Transverse colon (tissue), 4 donors: ENCODE results near the gene STMN3. TPM values are rescaled to one million over a fixed set of nuclear protein-coding genes. Genes with fewer than 3 reads are reported as not detected.
A peak's percentile ranks its signal among the peaks of the same experiment; 100 is the strongest.

Source experiments
- DNase-seq: peaks from one replicate; pipeline ENCODE4 v3.0.0-alpha.2; 2019
- H3K27ac ChIP-seq, 4 donors: fragments of 200-600 bp; sonication (generic); 2 replicates each; pipeline ENCODE4 v1.5.1; 2016 to 2018; ENCODE audit warnings: inconsistent platforms in 4 of 4
- H3K27me3 ChIP-seq: fragments of 200-600 bp; sonication (generic); 2 replicates; pipeline ENCODE4 v1.5.1; 2017; ENCODE audit warnings: inconsistent platforms
- H3K36me3 ChIP-seq, 4 donors: fragments of 200-600 bp; sonication (generic); 2 replicates each; pipeline ENCODE4 v1.5.1; 2017 to 2019; ENCODE audit warnings: inconsistent platforms in 4 of 4
- H3K4me1 ChIP-seq, 4 donors: fragments of 200-600 bp; sonication (generic); 2 replicates each; pipeline ENCODE4 v1.5.1; 2017 to 2020; ENCODE audit warnings: inconsistent platforms in 4 of 4
- H3K4me3 ChIP-seq, 4 donors: fragments of 200-600 bp; sonication (generic); 1 replicate in 1 of 4; 2 replicates in 3 of 4; pipeline versions ENCODE4 v1.5.1 to v1.6.1; 2017 to 2019; ENCODE audit warnings: inconsistent platforms in 4 of 4
- H3K9me3 ChIP-seq, 2 donors: fragments of 200-600 bp; sonication (generic); 2 replicates each; pipeline ENCODE4 v1.5.1; 2017 to 2019; ENCODE audit warnings: inconsistent platforms in 2 of 2
- EP300 ChIP-seq: sonication (generic); formaldehyde crosslinking; IDR thresholded peaks from one replicate; pipeline ENCODE4 v1.6.1; 2017; ENCODE audit warnings: antibody characterized with exemption, low read depth
- POLR2A ChIP-seq: fragments of 450-650 bp; IDR thresholded peaks from one replicate; pipeline ENCODE4 v1.6.1; 2016; ENCODE audit warnings: antibody characterized with exemption, mild to moderate bottlenecking, moderate library complexity
- POLR2AphosphoS5 ChIP-seq, 3 donors: sonication (generic); formaldehyde crosslinking; IDR thresholded peaks; one replicate each; pipeline ENCODE4 v1.6.1; 2016; ENCODE audit warnings: antibody characterized with exemption in 3 of 3
- WGBS, 2 donors: methylation state at CpG; one replicate each; pipeline ENCODE4 v1.1.5; 2018; ENCODE audit warnings: low coverage in 1 of 2; 5-methylcytosine and 5-hydroxymethylcytosine counted together
- in situ Hi-C, 4 donors: fragments of 200-750 bp; cut with MboI; loops; one replicate each; pipeline versions ENCODE4 v1.15.0 to v1.15.1; 2017; ENCODE audit warnings: low sequenced_read_pairs in 3 of 4, low pct_ligation_motif_present in 1 of 4, low pct_unique_long_range_greater_than_20kb in 1 of 4
- intact Hi-C: fragments of 100-400 bp; cut with DNase I; formaldehyde crosslinking; loops from one replicate; pipeline ENCODE4 v1.15.1; 2023; ENCODE audit warnings: low total_unique reads
- total RNA-seq, 4 donors: library from RNA; depleted of rRNA; stranded (reverse); fragments of >200 nt; gene quantifications; one replicate each; pipeline ENCODE4 v1.1.0, GENCODE V29; 2016
- TF ChIP-seq, protein P1 (sequence below), 5 experiments: fragments of 200-600 bp in 3 of 5; fragments of 450-650 bp in 2 of 5; sonication (generic) in 3 of 5; IDR thresholded peaks; 1 replicate in 2 of 5; 2 replicates in 3 of 5; pipeline ENCODE4 v1.5.1; 2016 to 2017; ENCODE audit warnings: antibody characterized with exemption in 5 of 5, inconsistent platforms in 3 of 5, mild to moderate bottlenecking in 2 of 5, moderate library complexity in 1 of 5

STMN3 gene
- total RNA-seq, 4 donors from 2014 or later, result 0.75 to 7.1 (median 4.4) TPM

DNA sequence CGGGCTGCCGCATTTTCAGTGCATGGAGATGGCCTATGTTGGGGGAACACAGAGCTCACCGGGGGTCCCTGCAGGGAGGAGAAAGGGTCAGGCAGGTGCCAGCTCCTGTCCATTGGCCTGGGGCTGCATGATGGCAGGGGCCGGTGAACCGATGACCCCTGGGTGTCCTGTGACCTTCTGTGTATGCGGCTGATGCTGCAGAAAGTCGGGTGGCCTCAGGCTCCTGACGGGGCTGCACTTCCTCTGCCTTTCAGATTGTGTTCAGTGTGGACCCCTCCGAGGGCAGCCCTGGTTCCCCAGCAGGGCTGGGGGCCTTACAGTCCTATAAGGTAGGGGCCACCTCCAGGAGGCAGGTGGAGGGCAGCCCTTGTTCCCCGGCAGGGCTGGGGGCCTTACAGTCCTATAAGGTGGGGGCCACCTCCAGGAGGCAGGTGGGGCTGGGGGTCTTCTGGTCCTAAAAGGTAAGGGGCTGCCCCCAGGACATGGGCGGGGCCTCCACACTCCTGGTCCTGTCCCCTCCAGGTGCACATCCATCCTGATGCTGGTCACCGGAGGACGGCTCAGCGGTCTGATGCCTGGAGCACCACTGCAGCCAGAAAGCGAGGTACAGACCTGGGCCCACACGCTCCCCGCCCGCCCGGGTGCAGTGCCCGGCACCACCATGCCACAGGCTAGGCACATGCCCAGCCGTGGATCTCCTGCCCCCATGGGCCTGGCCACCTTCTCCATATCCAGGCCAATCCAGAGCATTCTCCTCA, 32.2 kb upstream of the STMN3 start:
- Histone ChIP-seq H3K4me1 (peaks cover 16 to 45% (median 44%) of the 10 kb centered on the region in 4 donors), H3K36me3 (no peaks in the 10 kb centered on the region), H3K27ac (peak overlapping the region; percentile 53 to 80 (median 72)), H3K9me3 (no peaks in the 10 kb centered on the region), H3K4me3 (no peak overlapping the region), H3K27me3 (no peaks in the 10 kb centered on the region)
- WGBS, 2 donors, result 84 to 92% methylated on average over 9 to 19 of the region's 21 CpGs
- in situ Hi-C loops (no loop called here), intact Hi-C loops (no loop called here)
- no peak for DNase-seq
- no peak for TF ChIP-seq POLR2AphosphoS5 (IDR thresholded peaks at IDR 0.05)
- no peak for TF ChIP-seq EP300
- no peak for TF ChIP-seq POLR2A
- TF ChIP-seq, protein P1, sequence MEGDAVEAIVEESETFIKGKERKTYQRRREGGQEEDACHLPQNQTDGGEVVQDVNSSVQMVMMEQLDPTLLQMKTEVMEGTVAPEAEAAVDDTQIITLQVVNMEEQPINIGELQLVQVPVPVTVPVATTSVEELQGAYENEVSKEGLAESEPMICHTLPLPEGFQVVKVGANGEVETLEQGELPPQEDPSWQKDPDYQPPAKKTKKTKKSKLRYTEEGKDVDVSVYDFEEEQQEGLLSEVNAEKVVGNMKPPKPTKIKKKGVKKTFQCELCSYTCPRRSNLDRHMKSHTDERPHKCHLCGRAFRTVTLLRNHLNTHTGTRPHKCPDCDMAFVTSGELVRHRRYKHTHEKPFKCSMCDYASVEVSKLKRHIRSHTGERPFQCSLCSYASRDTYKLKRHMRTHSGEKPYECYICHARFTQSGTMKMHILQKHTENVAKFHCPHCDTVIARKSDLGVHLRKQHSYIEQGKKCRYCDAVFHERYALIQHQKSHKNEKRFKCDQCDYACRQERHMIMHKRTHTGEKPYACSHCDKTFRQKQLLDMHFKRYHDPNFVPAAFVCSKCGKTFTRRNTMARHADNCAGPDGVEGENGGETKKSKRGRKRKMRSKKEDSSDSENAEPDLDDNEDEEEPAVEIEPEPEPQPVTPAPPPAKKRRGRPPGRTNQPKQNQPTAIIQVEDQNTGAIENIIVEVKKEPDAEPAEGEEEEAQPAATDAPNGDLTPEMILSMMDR (IDR thresholded peaks at IDR 0.05), result no peak

DNA sequence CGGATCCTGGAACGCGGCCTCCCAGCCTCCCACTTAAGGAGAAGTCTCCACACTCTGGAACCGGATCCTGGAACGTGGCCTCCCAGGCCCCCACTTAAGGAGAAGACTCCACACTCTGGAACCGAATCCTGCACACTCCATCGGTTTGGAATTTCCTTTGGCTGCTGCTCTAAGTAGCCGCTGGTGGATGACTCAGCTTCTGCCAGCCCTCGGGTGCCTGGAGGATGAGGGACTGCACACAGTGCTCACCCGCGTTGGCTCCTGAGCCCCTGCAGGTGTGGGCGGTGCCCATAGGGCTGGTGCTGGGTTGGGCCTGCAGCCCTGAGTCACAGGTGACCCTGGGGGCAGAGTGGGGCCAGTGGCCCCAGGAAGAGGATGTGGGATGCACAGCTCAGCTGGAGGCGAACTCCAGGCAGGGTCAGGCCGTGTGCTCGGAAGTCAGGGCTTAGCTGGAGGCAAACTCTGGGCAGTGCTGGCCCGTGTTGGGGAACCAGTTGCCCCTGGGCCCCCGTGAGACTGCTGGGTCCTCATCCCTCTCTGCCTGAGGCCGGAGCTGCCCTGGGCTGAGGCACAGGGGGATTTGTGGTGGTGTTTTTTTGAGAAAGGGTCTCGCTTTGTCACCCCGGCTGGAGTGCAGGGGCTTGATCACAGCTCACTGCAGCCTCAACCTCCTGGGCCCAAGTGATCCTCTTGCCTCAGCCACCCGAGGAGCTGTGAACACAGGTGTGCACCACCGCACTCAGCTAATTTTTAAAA, 29.3 kb upstream of the STMN3 start:
- Histone ChIP-seq H3K27ac (peak overlapping the region; percentile 77 to 84 (median 80)), H3K27me3 (no peaks in the 10 kb centered on the region), H3K36me3 (no peaks in the 10 kb centered on the region), H3K4me3 (no peak overlapping the region), H3K9me3 (no peaks in the 10 kb centered on the region), H3K4me1 (peaks cover 13 to 29% (median 27%) of the 10 kb centered on the region in 4 donors)
- intact Hi-C loops (no loop called here), in situ Hi-C loops (no loop called here)
- TF ChIP-seq POLR2AphosphoS5 (IDR thresholded peaks at IDR 0.05), result peak; percentile 40 to 68 (median 49)
- TF ChIP-seq, protein P1 (IDR thresholded peaks at IDR 0.05), result no peak
- peak; percentile 53 for DNase-seq
- 73% methylated on average over 22 of the region's 22 CpGs; no CpG with 5 or more reads in 1 of the 2 donors for WGBS, 2 donors

DNA sequence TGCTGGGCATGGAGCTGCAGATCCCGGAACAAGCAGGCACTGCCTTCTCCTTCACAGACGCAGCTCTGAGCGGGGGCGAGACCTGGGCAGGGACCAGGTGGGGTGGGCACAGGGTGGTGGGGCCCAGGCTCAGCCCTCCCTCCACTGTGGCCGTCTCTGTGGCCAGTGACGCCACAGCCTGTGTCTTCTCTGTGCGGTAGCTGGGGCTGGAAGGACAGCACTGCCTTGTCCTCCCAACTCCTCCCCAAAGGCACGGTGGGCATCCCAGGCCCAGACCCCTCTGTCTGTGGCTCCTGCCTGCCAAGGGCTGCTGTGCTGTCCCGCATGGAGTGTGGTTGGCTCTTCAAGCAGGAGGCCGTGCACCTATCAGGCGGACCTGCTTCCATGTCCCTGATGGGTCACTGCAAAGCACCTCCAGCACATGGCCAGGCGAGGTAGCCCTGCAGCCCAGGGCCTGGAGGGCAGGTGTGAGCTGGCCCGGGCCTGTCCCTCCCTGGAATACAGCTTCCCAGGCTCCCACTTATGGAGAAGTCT, 28.5 kb upstream of the STMN3 start:
- TF ChIP-seq POLR2A, result no peak
- TF ChIP-seq EP300, result no peak
- TF ChIP-seq POLR2AphosphoS5 (IDR thresholded peaks at IDR 0.05), result no peak
- TF ChIP-seq, protein P1 (IDR thresholded peaks at IDR 0.05), result no peak
- Histone ChIP-seq H3K27ac (peak overlapping the region; percentile 77 to 84 (median 80)), H3K9me3 (no peaks in the 10 kb centered on the region), H3K36me3 (no peaks in the 10 kb centered on the region), H3K27me3 (no peaks in the 10 kb centered on the region), H3K4me1 (peaks cover 6 to 20% (median 18%) of the 10 kb centered on the region in 4 donors), H3K4me3 (no peak overlapping the region)
- 97% methylated on average over 9 of the region's 13 CpGs; no CpG with 5 or more reads in 1 of the 2 donors for WGBS, 2 donors
- intact Hi-C loops (no loop called here), in situ Hi-C loops (no loop called here)
- no peak for DNase-seq
